ENCODE results near the gene FNDC3B.

The FNDC3B gene

GRCh38 chr3:172218350-172219323 lies 179.3 kb downstream of the FNDC3B start:
- no peak for DNase-seq

- no peak for DNase-seq
Measured at GRCh38 chr3:172219750-172220149, 180.4 kb downstream of the FNDC3B start.

- peak in 1 of 2 donors; percentile 29 for DNase-seq
Measured at GRCh38 chr3:172221547-172221946, 182.2 kb downstream of the FNDC3B start.

GRCh38 chr3:172222478-172223071 lies 183.2 kb downstream of the FNDC3B start:
- no peak for DNase-seq

GRCh38 chr3:172223870-172224269 lies 184.5 kb downstream of the FNDC3B start:
- DNase-seq, result no peak

- no peak for DNase-seq
Measured at GRCh38 chr3:172224560-172225214, 185.3 kb downstream of the FNDC3B start.

- DNase-seq, result no peak
Measured at GRCh38 chr3:172225215-172225707, 185.9 kb downstream of the FNDC3B start.

GRCh38 chr3:172226831-172227230 lies 187.5 kb downstream of the FNDC3B start:
- no peak for DNase-seq

GRCh38 chr3:172227340-172228035 lies 188.1 kb downstream of the FNDC3B start:
- DNase-seq, result no peak

- no peak for DNase-seq
Measured at GRCh38 chr3:172228036-172228415, 188.6 kb downstream of the FNDC3B start.

GRCh38 chr3:172229462-172229861 lies 190.1 kb downstream of the FNDC3B start:
- DNase-seq, result no peak

- DNase-seq, result no peak
Measured at GRCh38 chr3:172231318-172231901, 192.0 kb downstream of the FNDC3B start.

GRCh38 chr3:172232579-172233212 lies 193.3 kb downstream of the FNDC3B start:
- no peak for DNase-seq

GRCh38 chr3:172233474-172234277 lies 194.3 kb downstream of the FNDC3B start:
- no peak for DNase-seq

- DNase-seq, result no peak
Measured at GRCh38 chr3:172235698-172236097, 196.3 kb downstream of the FNDC3B start.

- no peak for DNase-seq
Measured at GRCh38 chr3:172236771-172237742, 197.7 kb downstream of the FNDC3B start.

- DNase-seq, result no peak
Measured at GRCh38 chr3:172238188-172238587, 198.8 kb downstream of the FNDC3B start.

GRCh38 chr3:172239218-172239790 lies 199.9 kb downstream of the FNDC3B start:
- no peak for DNase-seq

GRCh38 chr3:172241405-172241804 lies 202.0 kb downstream of the FNDC3B start:
- peak; percentile 40 to 44 for DNase-seq

Measured in inflammatory macrophage (primary cell).